SK-N-MC (cell line): ENCODE data around the gene PRTN3.

ENCODE experiments used
- DNase-seq: peaks from one replicate; pipeline ENCODE4 v3.0.0-alpha.2; 2011; ENCODE audit warnings: low read depth, low spot score
- H3K27ac ChIP-seq: fragments of 200-600 bp; sonication (generic); 2 replicates; pipeline ENCODE4 v1.5.1; 2016; ENCODE audit warnings: mixed run types
- H3K36me3 ChIP-seq: fragments of 200-600 bp; sonication (generic); 2 replicates; pipeline ENCODE4 v1.6.1; 2017; ENCODE audit warnings: antibody characterized with exemption, low read length, mixed read lengths; ENCODE audit not compliant: insufficient read depth
- H3K4me3 ChIP-seq: fragments of 200-600 bp; sonication (generic); 2 replicates; pipeline ENCODE4 v1.5.1; 2016
- H3K9ac ChIP-seq: fragments of 200-600 bp; sonication (generic); 2 replicates; pipeline ENCODE4 v1.8.0; 2017; ENCODE audit warnings: mixed run types, mixed read lengths; ENCODE audit not compliant: insufficient read length
- H3K9me3 ChIP-seq: fragments of 200-600 bp; sonication (generic); 2 replicates; pipeline ENCODE4 v1.6.1; 2017; ENCODE audit warnings: low read depth, mild to moderate bottlenecking, antibody characterized with exemption, low read length, moderate library complexity, mixed read lengths
- EZH2 ChIP-seq: fragments of 200-600 bp; sonication (generic); IDR thresholded peaks from one replicate; pipeline ENCODE4 v1.6.1; 2017; ENCODE audit warnings: antibody characterized with exemption
- FOXP2 ChIP-seq: optimal IDR thresholded peaks from 2 replicates; pipeline ENCODE3; 2011; ENCODE audit warnings: mild to moderate bottlenecking, moderate library complexity; ENCODE audit not compliant: insufficient read depth; ENCODE audit errors: extremely low read length, control extremely low read depth
- POLR2AphosphoS5 ChIP-seq: IDR thresholded peaks from 2 replicates; pipeline ENCODE4 v1.6.1; 2012; ENCODE audit warnings: mild to moderate bottlenecking, low read depth, low read length, borderline replicate concordance

Gene PRTN3

DNA sequence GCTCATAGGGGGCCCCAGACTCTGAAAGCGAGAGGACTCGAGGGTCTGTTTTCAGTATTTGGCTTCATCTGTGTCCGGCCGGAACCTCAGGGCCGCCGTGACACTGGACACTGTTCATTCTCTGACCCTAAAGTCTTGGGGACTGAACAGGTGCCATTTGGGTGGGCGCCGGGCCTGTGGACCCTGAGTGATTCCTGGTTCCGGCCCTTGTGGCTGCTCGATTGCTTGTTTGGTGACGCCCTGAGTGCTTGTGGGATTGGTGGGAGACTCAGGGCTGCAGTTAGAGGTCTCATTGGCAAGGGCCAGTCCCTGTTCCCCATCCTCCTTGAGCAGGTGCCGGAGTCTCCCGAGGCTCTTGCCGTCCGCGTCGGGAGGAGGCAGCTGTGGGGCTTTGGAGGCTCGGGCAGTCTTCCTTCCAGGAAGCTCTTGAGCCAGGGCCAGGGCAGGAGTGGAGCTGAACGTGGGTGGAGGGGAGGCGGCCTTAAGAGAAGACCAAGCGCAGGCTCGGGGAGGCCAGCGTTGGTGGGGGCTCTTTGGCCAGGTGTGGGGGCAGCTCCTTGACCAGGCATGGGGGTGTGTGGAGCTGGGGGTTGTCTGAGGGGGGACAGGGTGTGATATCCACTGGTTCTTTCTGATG lies 38.8 kb upstream of the PRTN3 start:
- Histone ChIP-seq H3K4me3 (no peak overlapping the region), H3K9ac (peak overlapping the region; percentile 53), H3K9me3 (no peaks in the 10 kb centered on the region), H3K36me3 (peaks cover 89% of the 10 kb centered on the region), H3K27ac (peak overlapping the region; percentile 10; the same call in 1 of the 2 replicates)
- no peak for DNase-seq
- TF ChIP-seq EZH2 (no peak), POLR2AphosphoS5 (no peak), FOXP2 (no peak)

DNA sequence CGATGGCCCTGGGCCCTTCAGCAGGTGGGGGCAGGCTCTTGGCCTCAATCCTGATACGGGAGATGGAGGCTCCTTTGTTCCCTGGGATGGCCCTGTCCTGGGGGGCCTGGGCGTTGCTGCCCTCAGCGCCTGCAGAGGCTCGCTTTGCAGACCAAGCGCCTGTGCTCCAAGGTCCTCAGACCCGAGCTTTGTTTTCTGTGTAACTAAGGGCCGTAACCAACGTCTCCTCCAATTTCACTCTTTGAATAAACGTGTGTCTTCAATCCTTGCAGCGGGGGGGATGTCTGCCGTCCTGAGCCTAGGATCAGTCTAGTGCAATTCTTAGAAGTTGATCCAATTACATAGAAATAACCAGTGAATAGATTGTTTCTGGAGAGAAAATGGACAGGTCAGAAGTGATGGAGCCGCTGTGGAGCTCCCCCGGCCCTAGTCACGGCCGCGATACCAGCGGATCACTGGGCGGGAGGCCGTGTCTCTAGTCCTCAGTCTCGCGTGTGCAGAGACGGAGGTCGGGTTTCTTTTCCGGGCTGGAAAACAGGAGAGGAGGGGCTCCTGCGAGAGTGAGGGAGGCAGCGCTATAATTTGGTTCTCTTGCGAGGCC lies 38.2 kb upstream of the PRTN3 start:
- Histone ChIP-seq H3K9me3 (no peaks in the 10 kb centered on the region), H3K36me3 (peaks cover 95% of the 10 kb centered on the region), H3K4me3 (no peak overlapping the region), H3K9ac (no peak overlapping the region), H3K27ac (peak overlapping the region; percentile 17; the same call in 1 of the 2 replicates)
- no peak for DNase-seq
- TF ChIP-seq POLR2AphosphoS5 (no peak), EZH2 (no peak), FOXP2 (no peak)

DNA sequence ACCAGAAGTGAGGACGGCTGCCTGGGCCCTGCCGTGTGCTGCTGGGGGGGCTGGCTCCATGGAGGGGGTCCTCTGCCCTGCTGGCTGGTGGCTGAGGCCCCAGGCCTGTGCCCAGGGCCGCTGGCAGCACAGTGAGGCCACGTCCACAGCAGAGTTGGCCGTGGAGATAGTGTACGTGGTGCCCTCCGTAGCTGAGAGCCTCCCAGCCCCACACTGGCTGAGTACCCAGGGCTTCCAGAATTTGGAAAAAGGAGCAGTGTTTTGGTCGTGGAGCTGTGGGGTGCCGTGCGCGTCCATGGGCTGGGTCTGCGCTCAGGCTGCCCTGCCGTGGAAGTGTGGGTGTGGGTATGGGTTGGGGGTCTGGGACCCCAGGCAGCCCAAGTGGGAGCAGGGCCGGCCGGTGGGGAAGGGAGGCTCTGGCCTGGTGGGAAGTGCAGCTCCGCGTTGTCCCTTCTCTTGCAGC lies 37.7 kb upstream of the PRTN3 start:
- Histone ChIP-seq H3K27ac (peak overlapping the region; percentile 17; the same call in 1 of the 2 replicates), H3K9ac (no peak overlapping the region)

DNA sequence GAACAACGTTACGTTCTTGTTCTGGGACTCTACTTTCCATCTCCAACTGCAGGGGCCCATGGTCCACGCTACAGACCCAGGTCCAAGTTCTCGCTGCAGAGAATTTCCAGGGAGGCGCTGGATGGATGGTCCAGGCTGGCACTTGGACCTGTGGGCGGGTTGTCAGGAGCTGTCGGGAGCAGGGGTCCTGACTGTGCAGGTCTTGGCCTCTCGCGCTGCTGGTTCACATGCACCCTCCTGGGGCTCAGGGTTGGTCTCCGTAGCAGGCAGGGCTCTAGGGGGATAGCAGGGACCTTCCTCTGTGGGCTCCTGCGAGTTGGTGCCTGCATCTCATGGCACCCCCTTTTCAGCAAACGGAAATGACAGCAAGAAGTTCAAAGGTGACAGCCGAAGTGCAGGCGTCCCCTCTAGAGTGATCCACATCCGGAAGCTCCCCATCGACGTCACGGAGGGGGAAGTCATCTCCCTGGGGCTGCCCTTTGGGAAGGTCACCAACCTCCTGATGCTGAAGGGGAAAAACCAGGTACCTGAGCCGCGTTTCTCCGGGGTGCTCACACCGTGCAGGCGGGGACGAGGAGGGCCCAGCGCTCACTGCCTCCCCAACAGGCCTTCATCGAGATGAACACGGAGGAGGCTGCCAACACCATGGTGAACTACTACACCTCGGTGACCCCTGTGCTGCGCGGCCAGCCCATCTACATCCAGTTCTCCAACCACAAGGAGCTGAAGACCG lies 36.9 kb upstream of the PRTN3 start:
- H3K9ac ChIP-seq, result no peak overlapping the region
- H3K9me3 ChIP-seq, result no peaks in the 10 kb centered on the region
- H3K36me3 ChIP-seq, result peaks cover 98% of the 10 kb centered on the region
- no peak for DNase-seq
- no peak; the same call in 1 of the 2 replicates for TF ChIP-seq POLR2AphosphoS5
- no peak for TF ChIP-seq EZH2
- no peak for TF ChIP-seq FOXP2
- H3K27ac ChIP-seq, result no peak overlapping the region
- H3K4me3 ChIP-seq, result no peak overlapping the region

More for the DNA sequence above, 37.7 kb upstream of the PRTN3 start:
- Histone ChIP-seq H3K36me3 (peaks cover 98% of the 10 kb centered on the region), H3K4me3 (no peak overlapping the region), H3K9me3 (no peaks in the 10 kb centered on the region)
- TF ChIP-seq FOXP2, result no peak
- no peak for TF ChIP-seq EZH2
- DNase-seq, result no peak

DNA sequence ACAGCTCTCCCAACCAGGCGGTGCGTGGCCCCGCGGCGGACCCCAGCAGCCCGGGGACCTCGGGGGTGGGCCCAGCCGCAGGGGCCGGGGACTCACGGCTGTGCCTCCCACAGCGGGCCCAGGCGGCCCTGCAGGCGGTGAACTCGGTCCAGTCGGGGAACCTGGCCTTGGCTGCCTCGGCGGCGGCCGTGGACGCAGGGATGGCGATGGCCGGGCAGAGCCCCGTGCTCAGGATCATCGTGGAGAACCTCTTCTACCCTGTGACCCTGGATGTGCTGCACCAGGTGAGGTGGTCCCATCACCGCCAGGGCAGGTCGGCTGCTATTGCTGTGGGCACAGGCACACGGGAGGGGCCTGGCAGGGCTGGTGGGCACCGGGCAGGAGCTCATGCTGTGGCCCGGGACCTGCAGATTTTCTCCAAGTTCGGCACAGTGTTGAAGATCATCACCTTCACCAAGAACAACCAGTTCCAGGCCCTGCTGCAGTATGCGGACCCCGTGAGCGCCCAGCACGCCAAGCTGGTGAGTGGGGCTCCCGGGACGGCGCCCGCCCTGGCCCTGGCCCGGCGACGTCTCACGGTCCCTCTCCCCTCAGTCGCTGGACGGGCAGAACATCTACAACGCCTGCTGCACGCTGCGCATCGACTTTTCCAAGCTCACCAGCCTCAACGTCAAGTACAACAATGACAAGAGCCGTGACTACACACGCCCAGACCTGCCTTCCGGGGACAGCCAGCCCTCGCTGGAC lies 36.2 kb upstream of the PRTN3 start:
- Histone ChIP-seq H3K9ac (no peak overlapping the region), H3K9me3 (no peaks in the 10 kb centered on the region), H3K27ac (no peak overlapping the region), H3K36me3 (peaks cover 98% of the 10 kb centered on the region), H3K4me3 (no peak overlapping the region)
- TF ChIP-seq FOXP2 (no peak), POLR2AphosphoS5 (no peak), EZH2 (no peak)
- no peak for DNase-seq

DNA sequence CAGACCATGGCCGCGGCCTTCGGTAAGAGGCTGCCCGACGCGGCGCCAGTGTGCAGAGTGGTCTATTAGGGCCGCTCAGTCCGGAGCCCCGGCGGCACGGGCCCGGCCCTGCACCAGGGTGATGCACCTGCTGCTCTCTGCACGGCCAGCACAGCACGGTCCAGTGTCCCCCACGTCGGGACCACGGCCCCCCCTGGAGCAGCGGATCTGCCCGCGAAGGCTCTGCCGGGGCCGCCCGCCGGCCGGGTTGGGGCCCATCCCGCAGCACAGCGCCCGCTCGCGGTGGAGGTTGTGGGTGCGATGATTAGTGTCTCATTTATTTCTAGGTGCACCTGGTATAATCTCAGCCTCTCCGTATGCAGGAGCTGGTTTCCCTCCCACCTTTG lies 35.6 kb upstream of the PRTN3 start:
- Histone ChIP-seq H3K27ac (no peak overlapping the region), H3K9me3 (no peaks in the 10 kb centered on the region), H3K9ac (no peak overlapping the region), H3K36me3 (peaks cover 98% of the 10 kb centered on the region), H3K4me3 (no peak overlapping the region)
- TF ChIP-seq EZH2 (no peak), FOXP2 (no peak), POLR2AphosphoS5 (no peak)
- no peak for DNase-seq

DNA sequence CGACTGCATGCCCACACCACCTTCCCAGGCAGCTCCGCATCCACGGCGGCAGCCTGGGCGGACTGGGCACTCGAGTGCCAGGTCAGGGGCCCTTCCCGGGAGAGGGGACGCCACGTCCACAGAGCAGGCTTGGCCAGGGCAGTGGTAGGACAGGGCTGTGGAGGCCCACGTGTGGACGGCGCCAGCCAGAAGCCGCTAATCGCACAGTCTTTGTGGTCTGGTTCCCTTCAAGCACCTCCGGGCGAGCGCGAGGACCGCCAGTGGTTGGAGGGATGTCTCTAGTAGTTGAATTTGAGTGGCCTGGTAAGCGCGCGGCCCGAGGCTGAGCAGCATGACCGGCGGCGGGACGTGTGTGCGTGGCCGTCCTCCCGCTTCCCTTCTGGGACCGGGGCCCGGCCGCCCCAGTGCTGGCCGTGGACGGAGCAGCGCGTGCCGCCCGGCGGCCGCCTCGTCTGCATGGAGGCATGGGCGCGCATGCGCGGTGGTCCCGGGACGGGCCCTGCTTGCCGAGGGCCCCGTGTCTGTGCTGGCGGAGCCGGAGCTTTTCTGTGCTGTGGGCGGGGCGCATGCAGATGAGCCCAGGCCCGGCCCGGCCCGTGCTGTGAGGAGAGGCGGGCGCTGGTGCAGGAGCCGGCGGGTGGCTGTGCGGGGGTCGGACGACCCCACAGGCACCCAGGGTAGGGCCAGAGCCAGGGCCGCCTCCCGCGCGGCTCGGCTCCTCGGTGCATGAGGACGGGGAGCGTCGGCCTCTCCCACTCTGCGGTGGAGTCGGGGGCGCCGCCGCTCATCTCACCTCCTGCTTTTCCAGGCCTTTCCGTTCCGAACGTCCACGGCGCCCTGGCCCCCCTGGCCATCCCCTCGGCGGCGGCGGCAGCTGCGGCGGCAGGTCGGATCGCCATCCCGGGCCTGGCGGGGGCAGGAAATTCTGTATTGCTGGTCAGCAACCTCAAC lies 34.9 kb upstream of the PRTN3 start:
- Histone ChIP-seq H3K4me3 (no peak overlapping the region), H3K36me3 (peaks cover 98% of the 10 kb centered on the region), H3K9ac (no peak overlapping the region), H3K9me3 (no peaks in the 10 kb centered on the region), H3K27ac (no peak overlapping the region)
- no peak for DNase-seq
- TF ChIP-seq POLR2AphosphoS5 (no peak), EZH2 (no peak), FOXP2 (no peak)
